IMR-90 (cell line): Measurements from ENCODE around the gene RASGRP3. TPM values are rescaled to one million over a fixed set of nuclear protein-coding genes. Genes with fewer than 3 reads are reported as not detected.

ENCODE experiments used
- ATAC-seq: fragments of 200-7000 bp; cut with Tn5 transposase; 2 replicates; pipeline ENCODE4 v1.9.1; 2020; ENCODE audit warnings: low read depth, mild to moderate bottlenecking, moderate library complexity
- BruUV-seq: library from RNA; stranded (reverse); fragments of 400-500 nt; replicated peaks from 2 replicates; lab custom pipeline; 2021; lab: Mats Ljungman, UMichigan
- CTCF ChIA-PET: fragments of 300-600 bp; formaldehyde crosslinking; extraction: SDS; loops from one replicate; lab custom pipeline; 2021; ENCODE audit warnings: antibody characterized with exemption; lab: Yijun Ruan, JAX
- POLR2A ChIA-PET: fragments of 300-600 bp; sonication (Branson Sonifier 250); formaldehyde crosslinking; loops from one replicate; lab custom pipeline; 2022; ENCODE audit warnings: antibody characterized with exemption; ENCODE audit not compliant: unreplicated experiment; lab: Charles Lee
- DNase-seq: peaks from one replicate; pipeline ENCODE4 v3.0.0; 2013
- H2AFZ ChIP-seq: replicated peaks from 2 replicates; pipeline ENCODE3; 2013; ENCODE audit warnings: low read length, mild to moderate bottlenecking; ENCODE audit not compliant: poor library complexity
- H2AK5ac ChIP-seq: 2 replicates; pipeline ENCODE4 v1.6.1; 2013; ENCODE audit warnings: low read depth, low read length, inconsistent platforms
- H2AK9ac ChIP-seq: replicated peaks from 2 replicates; pipeline ENCODE3; 2013; ENCODE audit warnings: mild to moderate bottlenecking, low read depth, low read length, moderate library complexity; ENCODE audit not compliant: poor library complexity
- H2BK120ac ChIP-seq: 2 replicates; pipeline ENCODE4 v1.6.1; 2013; ENCODE audit warnings: low read depth, low read length, inconsistent platforms
- H2BK15ac ChIP-seq: 3 replicates; pipeline ENCODE4 v1.6.1; 2013; ENCODE audit warnings: low read depth, low read length, inconsistent platforms
- H2BK20ac ChIP-seq: 2 replicates; pipeline ENCODE4 v1.6.1; 2013; ENCODE audit warnings: low read depth, mild to moderate bottlenecking, inconsistent platforms, low read length, moderate library complexity
- H2BK5ac ChIP-seq: 2 replicates; pipeline ENCODE4 v1.6.1; 2013; ENCODE audit warnings: mild to moderate bottlenecking, low read depth, low read length, inconsistent platforms; ENCODE audit not compliant: poor library complexity, severe bottlenecking
- H3K14ac ChIP-seq: replicated peaks from 2 replicates; pipeline ENCODE4 v1.6.1; 2013; ENCODE audit warnings: low read depth, low read length, inconsistent platforms
- H3K18ac ChIP-seq: 2 replicates; pipeline ENCODE4 v1.6.1; 2013; ENCODE audit warnings: low read depth, low read length, control low read depth
- H3K23ac ChIP-seq: 2 replicates; pipeline ENCODE4 v1.6.1; 2013; ENCODE audit warnings: low read depth, low read length, inconsistent platforms
- H3K27ac ChIP-seq: 2 replicates; pipeline ENCODE4 v1.5.1; 2013; ENCODE audit warnings: mild to moderate bottlenecking, control low read depth, low read length; ENCODE audit not compliant: insufficient read depth
- H3K27me3 ChIP-seq: 2 replicates; pipeline ENCODE4 v1.6.1; 2013; ENCODE audit warnings: low read length; ENCODE audit not compliant: control insufficient read depth, insufficient read depth
- H3K36me3 ChIP-seq: 2 replicates; pipeline ENCODE4 v1.6.1; 2013; ENCODE audit warnings: low read length, mixed read lengths; ENCODE audit not compliant: control insufficient read depth, insufficient read depth
- H3K4ac ChIP-seq: 2 replicates; pipeline ENCODE4 v1.6.1; 2013; ENCODE audit warnings: low read depth, low read length, inconsistent platforms
- H3K4me1 ChIP-seq: 2 replicates; pipeline ENCODE4 v1.6.1; 2013; ENCODE audit warnings: low read length, mixed read lengths; ENCODE audit not compliant: control insufficient read depth, insufficient read depth
- H3K4me2 ChIP-seq: 2 replicates; pipeline ENCODE4 v1.6.1; 2013; ENCODE audit warnings: low read depth, mild to moderate bottlenecking, control low read depth, low read length, moderate library complexity
- H3K4me3 ChIP-seq: 2 replicates; pipeline ENCODE4 v1.5.1; 2013; ENCODE audit warnings: low read depth, mild to moderate bottlenecking, control low read depth, low read length, moderate library complexity; ENCODE audit not compliant: insufficient read depth
- H3K56ac ChIP-seq: 2 replicates; pipeline ENCODE4 v1.6.1; 2013; ENCODE audit warnings: low read length, inconsistent platforms; ENCODE audit not compliant: insufficient read depth; ENCODE audit errors: extremely low read depth
- H3K79me1 ChIP-seq, 2 experiments: 2 replicates each; pipeline ENCODE4 v1.6.1; 2013; ENCODE audit warnings: low read length in 2 of 2, inconsistent platforms in 1 of 2, low read depth in 1 of 2
- H3K9ac ChIP-seq: 2 replicates; pipeline ENCODE4 v1.6.1; 2013; ENCODE audit warnings: low read depth, low read length, control low read depth
- H3K9me1 ChIP-seq: 2 replicates; pipeline ENCODE4 v1.6.1; 2013; ENCODE audit warnings: low read length, inconsistent platforms; ENCODE audit not compliant: insufficient read depth
- H3K9me3 ChIP-seq: 2 replicates; pipeline ENCODE4 v1.6.1; 2013; ENCODE audit warnings: low read length; ENCODE audit not compliant: control insufficient read depth, insufficient read depth
- H4K20me1 ChIP-seq: 2 replicates; pipeline ENCODE4 v1.6.1; 2013; ENCODE audit warnings: low read length, inconsistent platforms; ENCODE audit not compliant: insufficient read depth
- H4K5ac ChIP-seq: 2 replicates; pipeline ENCODE4 v1.6.1; 2013; ENCODE audit warnings: mild to moderate bottlenecking, low read depth, low read length, control low read depth
- H4K8ac ChIP-seq, 2 experiments: 2 replicates each; pipeline ENCODE4 v1.6.1; 2013; ENCODE audit warnings: low read depth in 2 of 2, low read length in 2 of 2, control low read depth in 1 of 2, inconsistent platforms in 1 of 2
- H4K91ac ChIP-seq: 2 replicates; pipeline ENCODE4 v1.6.1; 2013; ENCODE audit warnings: low read depth, low read length, inconsistent platforms; ENCODE audit not compliant: insufficient read depth
- BHLHE40 ChIP-seq: fragments of 150-350 bp; IDR thresholded peaks from 2 replicates; pipeline ENCODE4 v1.6.1; 2016; ENCODE audit warnings: mild to moderate bottlenecking, low read depth, low read length
- CEBPB ChIP-seq: IDR thresholded peaks from 2 replicates; pipeline ENCODE4 v1.6.1; 2012; ENCODE audit warnings: low read depth, low read length, improper control_type of control experiment
- FOS ChIP-seq: fragments of 150-350 bp; IDR thresholded peaks from 2 replicates; pipeline ENCODE4 v1.6.1; 2016; ENCODE audit warnings: low read depth, low read length
- MAZ ChIP-seq: IDR thresholded peaks from 2 replicates; pipeline ENCODE4 v1.6.1; 2012; ENCODE audit warnings: low read depth, mild to moderate bottlenecking, low read length, improper control_type of control experiment, moderate library complexity, borderline replicate concordance
- RFX5 ChIP-seq: IDR thresholded peaks from 2 replicates; pipeline ENCODE4 v1.8.0; 2012; ENCODE audit warnings: low read depth, mild to moderate bottlenecking, low read length, moderate library complexity
- dilution Hi-C: fragments of 300-500 bp; cut with HindIII; formaldehyde crosslinking; loops from one replicate; pipeline ENCODE4 v1.14.3; 2018; ENCODE audit warnings: low sequenced_read_pairs; ENCODE audit not compliant: unreplicated experiment
- in situ Hi-C: fragments of 300-500 bp; cut with MboI; formaldehyde crosslinking; loops from 3 replicates; pipeline ENCODE4 v1.14.3; 2019; ENCODE audit warnings: low sequenced_read_pairs, inconsistent platforms, mixed read lengths
- intact Hi-C: fragments of 100-400 bp; cut with micrococcal nuclease; formaldehyde crosslinking; loops from 2 replicates; pipeline ENCODE4 v1.10.0; 2022
- polyA plus RNA-seq, 3 experiments: library from polyadenylated mRNA; depleted of rRNA; stranded (reverse); fragments of >200 nt; gene quantifications; 2 replicates each; pipeline ENCODE4 v1.2.3, GENCODE V29; 2012; ENCODE audit warnings: low replicate concordance in 1 of 3
- total RNA-seq: library from RNA; depleted of rRNA; stranded (reverse); fragments of >200 nt; gene quantifications from 2 replicates; pipeline ENCODE4 v1.2.3, GENCODE V29; 2012
- TF ChIP-seq, protein P1 (sequence below): conservative IDR thresholded peaks from 2 replicates; pipeline ENCODE4 v1.5.1; 2012; ENCODE audit warnings: mild to moderate bottlenecking, low read depth, low read length, improper control_type of control experiment
- TF ChIP-seq, protein P2 (sequence below): fragments of 150-350 bp; IDR thresholded peaks from 2 replicates; pipeline ENCODE4 v1.6.1; 2016; ENCODE audit warnings: low read depth, mild to moderate bottlenecking, low read length, moderate library complexity, borderline replicate concordance

The RASGRP3 gene
- total and polyA plus RNA-seq, 2 of the 4 experiments (the other 2 are of a cell fraction): 1.7 to 3.0 TPM

GRCh38 chr2:33561872-33562271 is 85.4 kb downstream of the RASGRP3 start:
- POLR2A ChIA-PET: no interaction called here
- H3K23ac ChIP-seq: no peak overlapping the region
- TF ChIP-seq RFX5: no peak
- TF ChIP-seq, protein P1, sequence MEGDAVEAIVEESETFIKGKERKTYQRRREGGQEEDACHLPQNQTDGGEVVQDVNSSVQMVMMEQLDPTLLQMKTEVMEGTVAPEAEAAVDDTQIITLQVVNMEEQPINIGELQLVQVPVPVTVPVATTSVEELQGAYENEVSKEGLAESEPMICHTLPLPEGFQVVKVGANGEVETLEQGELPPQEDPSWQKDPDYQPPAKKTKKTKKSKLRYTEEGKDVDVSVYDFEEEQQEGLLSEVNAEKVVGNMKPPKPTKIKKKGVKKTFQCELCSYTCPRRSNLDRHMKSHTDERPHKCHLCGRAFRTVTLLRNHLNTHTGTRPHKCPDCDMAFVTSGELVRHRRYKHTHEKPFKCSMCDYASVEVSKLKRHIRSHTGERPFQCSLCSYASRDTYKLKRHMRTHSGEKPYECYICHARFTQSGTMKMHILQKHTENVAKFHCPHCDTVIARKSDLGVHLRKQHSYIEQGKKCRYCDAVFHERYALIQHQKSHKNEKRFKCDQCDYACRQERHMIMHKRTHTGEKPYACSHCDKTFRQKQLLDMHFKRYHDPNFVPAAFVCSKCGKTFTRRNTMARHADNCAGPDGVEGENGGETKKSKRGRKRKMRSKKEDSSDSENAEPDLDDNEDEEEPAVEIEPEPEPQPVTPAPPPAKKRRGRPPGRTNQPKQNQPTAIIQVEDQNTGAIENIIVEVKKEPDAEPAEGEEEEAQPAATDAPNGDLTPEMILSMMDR: no peak
- no peak for TF ChIP-seq BHLHE40
- no peak for TF ChIP-seq FOS
- no peak for TF ChIP-seq MAZ
- no peak for TF ChIP-seq CEBPB
- TF ChIP-seq, protein P2, sequence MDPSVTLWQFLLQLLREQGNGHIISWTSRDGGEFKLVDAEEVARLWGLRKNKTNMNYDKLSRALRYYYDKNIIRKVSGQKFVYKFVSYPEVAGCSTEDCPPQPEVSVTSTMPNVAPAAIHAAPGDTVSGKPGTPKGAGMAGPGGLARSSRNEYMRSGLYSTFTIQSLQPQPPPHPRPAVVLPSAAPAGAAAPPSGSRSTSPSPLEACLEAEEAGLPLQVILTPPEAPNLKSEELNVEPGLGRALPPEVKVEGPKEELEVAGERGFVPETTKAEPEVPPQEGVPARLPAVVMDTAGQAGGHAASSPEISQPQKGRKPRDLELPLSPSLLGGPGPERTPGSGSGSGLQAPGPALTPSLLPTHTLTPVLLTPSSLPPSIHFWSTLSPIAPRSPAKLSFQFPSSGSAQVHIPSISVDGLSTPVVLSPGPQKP: no peak

More at GRCh38 chr2:33561872-33562271, 85.4 kb downstream of the RASGRP3 start:
- Histone ChIP-seq H4K91ac (no peak overlapping the region), H2AK9ac (no peak overlapping the region), H3K27ac (no peak overlapping the region), H3K36me3 (no peaks in the 10 kb centered on the region), H3K4me3 (no peak overlapping the region), H3K4ac (no peak overlapping the region), H3K27me3 (no peaks in the 10 kb centered on the region), H2BK120ac (no peak overlapping the region), H3K79me1 (no peaks in the 10 kb centered on the region), H3K18ac (no peak overlapping the region), H2BK20ac (no peak overlapping the region), H3K14ac (no peak overlapping the region), H3K4me2 (no peak overlapping the region), H3K4me1 (peaks cover 8% of the 10 kb centered on the region), H3K9me1 (no peaks in the 10 kb centered on the region), H4K5ac (no peak overlapping the region), H2AK5ac (no peak overlapping the region), H3K9ac (no peak overlapping the region), H3K9me3 (no peaks in the 10 kb centered on the region), H2BK15ac (no peak overlapping the region), H2BK5ac (no peak overlapping the region), H4K20me1 (no peaks in the 10 kb centered on the region), H3K56ac (no peak overlapping the region), H4K8ac (no peak overlapping the region), H2AFZ (no peak overlapping the region)
- intact Hi-C loops (loop anchor here (5.0 kb wide), 1 partner anchor 85 kb away; the partner anchor contains the start of gene RASGRP3), in situ Hi-C loops (loop anchor here (25.0 kb wide), 1 partner anchor 775 kb away; no protein-coding TSS in a partner anchor), dilution Hi-C loops (no loop called here)
- ATAC-seq (no peak), DNase-seq (no peak)
- CTCF ChIA-PET: no interaction called here
- BruUV-seq: no TSS peak
